Tibial nerve (tissue), 4 donors: ENCODE data around the gene MYLK2. TPM values are rescaled to one million over a fixed set of nuclear protein-coding genes. Genes with fewer than 3 reads are reported as not detected.

Experiments
- DNase-seq, 2 donors: peaks; one replicate each; pipeline ENCODE4 v3.0.0-alpha.2; 2019; ENCODE audit warnings: low spot score in 2 of 2
- H3K27ac ChIP-seq, 4 donors: fragments of 200-600 bp; sonication (generic) in 3 of 4; one replicate each; pipeline ENCODE4 v1.5.1; 2017 to 2019; ENCODE audit warnings: mild to moderate bottlenecking in 1 of 4
- H3K27me3 ChIP-seq, 2 donors: fragments of 200-600 bp; sonication (generic) in 1 of 2; one replicate each; pipeline versions ENCODE4 v1.5.1 to v1.6.0; 2017 to 2019
- H3K36me3 ChIP-seq, 3 donors: fragments of 200-600 bp; sonication (generic); one replicate each; pipeline ENCODE4 v1.5.1; 2018 to 2019
- H3K4me1 ChIP-seq, 4 donors: fragments of 200-600 bp; sonication (generic) in 3 of 4; one replicate each; pipeline ENCODE4 v1.5.1; 2017 to 2019
- H3K4me3 ChIP-seq, 4 donors: fragments of 200-600 bp; sonication (generic) in 3 of 4; one replicate each; pipeline ENCODE4 v1.5.1; 2017 to 2019; ENCODE audit warnings: mild to moderate bottlenecking in 1 of 4, moderate library complexity in 1 of 4
- H3K9me3 ChIP-seq, 4 donors: fragments of 200-600 bp; sonication (generic) in 3 of 4; one replicate each; pipeline ENCODE4 v1.5.1; 2017 to 2019
- CTCF ChIP-seq, 5 experiments: fragments of 200-600 bp in 3 of 5; fragments of 450-650 bp in 2 of 5; sonication (generic) in 3 of 5; IDR thresholded peaks; one replicate each; pipeline ENCODE4 v1.5.1; 2016 to 2019; ENCODE audit warnings: antibody characterized with exemption in 5 of 5, mild to moderate bottlenecking in 3 of 5, moderate library complexity in 2 of 5
- EP300 ChIP-seq, 2 donors: sonication (generic); formaldehyde crosslinking; IDR thresholded peaks; one replicate each; pipeline ENCODE4 v1.6.1; 2017; ENCODE audit warnings: antibody characterized with exemption in 2 of 2, mild to moderate bottlenecking in 1 of 2
- POLR2A ChIP-seq, 2 donors: fragments of 450-650 bp; IDR thresholded peaks; one replicate each; pipeline ENCODE4 v1.6.1; 2017; ENCODE audit warnings: antibody characterized with exemption in 2 of 2, mild to moderate bottlenecking in 2 of 2, moderate library complexity in 2 of 2
- WGBS, 2 donors: methylation state at CpG; one replicate each; pipeline ENCODE4 v1.1.5; 2018; 5-methylcytosine and 5-hydroxymethylcytosine counted together
- total RNA-seq, 4 donors: library from RNA; depleted of rRNA; stranded (reverse); fragments of >200 nt; gene quantifications; one replicate each; pipeline ENCODE4 v1.1.0, GENCODE V29; 2016

MYLK2 gene
- total RNA-seq, 4 donors from 2014 or later = 0.66 to 1.3 TPM; not detected in 2

GRCh38 chr20:31845300-31845863, 26.2 kb downstream of the MYLK2 start, which contains the start of gene FOXS1:
Gene FOXS1, minus strand, starts transcription at chr20:31845604. Its CDS starts 62 bp downstream, at chr20:31845542.
- Histone ChIP-seq H3K4me3 (peak within 1 kb of the TSS; percentile 21 to 54 (median 32)), H3K4me1 (peaks cover 0 to 54% (median 12%) of the 10 kb centered on the region in 4 donors), H3K36me3 (no peaks in the 10 kb centered on the region), H3K27ac (peak within 1 kb of the TSS in 3 of 4 donors; percentile 56 to 82 (median 73)), H3K9me3 (no peaks in the 10 kb centered on the region), H3K27me3 (peaks cover 0 to 10% of the 10 kb centered on the region in 2 donors)
- peak; percentile 33 to 65 for TF ChIP-seq POLR2A (IDR thresholded peaks at IDR 0.05)
- TF ChIP-seq CTCF (IDR thresholded peaks at IDR 0.05) = peak in 1 of 5 experiments; percentile 19
- peak in 1 of 2 donors; percentile 62 for TF ChIP-seq EP300 (IDR thresholded peaks at IDR 0.05)
- peak; percentile 56 to 68 for DNase-seq
- 48 to 53% methylated on average over 14 to 16 of the region's 21 CpGs for WGBS, 2 donors

- no peaks in the 10 kb centered on the region for H3K36me3 ChIP-seq
- no peak overlapping the region for H3K4me3 ChIP-seq
- WGBS, 2 donors = 68 to 77% methylated on average over 3 of the region's 3 CpGs
- no peaks in the 10 kb centered on the region for H3K9me3 ChIP-seq
- H3K4me1 ChIP-seq = peaks cover 0 to 40% (median 10%) of the 10 kb centered on the region in 4 donors
- TF ChIP-seq EP300 (IDR thresholded peaks at IDR 0.05) (no peak), CTCF (IDR thresholded peaks at IDR 0.05) (no peak), POLR2A (IDR thresholded peaks at IDR 0.05) (no peak)
- no peak overlapping the region for H3K27ac ChIP-seq
- H3K27me3 ChIP-seq = peaks cover 0 to 23% of the 10 kb centered on the region in 2 donors
- no peak for DNase-seq
Measured at GRCh38 chr20:31846793-31847138, 27.6 kb downstream of the MYLK2 start.

- TF ChIP-seq EP300 (IDR thresholded peaks at IDR 0.05) (no peak), CTCF (IDR thresholded peaks at IDR 0.05) (no peak), POLR2A (IDR thresholded peaks at IDR 0.05) (no peak)
- H3K36me3 ChIP-seq = no peaks in the 10 kb centered on the region
- WGBS, 2 donors = 86 to 88% methylated on average over 32 of the region's 32 CpGs
- peaks cover 0 to 23% of the 10 kb centered on the region in 2 donors for H3K27me3 ChIP-seq
- H3K9me3 ChIP-seq = no peaks in the 10 kb centered on the region
- no peak overlapping the region for H3K4me3 ChIP-seq
- H3K27ac ChIP-seq = no peak overlapping the region
- H3K4me1 ChIP-seq = peaks cover 0 to 31% (median 4%) of the 10 kb centered on the region in 4 donors
- no peak for DNase-seq
Measured at GRCh38 chr20:31848088-31848999, 29.2 kb downstream of the MYLK2 start.

- H3K27me3 ChIP-seq = peaks cover 0 to 23% of the 10 kb centered on the region in 2 donors
- WGBS, 2 donors = 44 to 46% methylated on average over 24 to 43 of the region's 45 CpGs
- TF ChIP-seq EP300 (IDR thresholded peaks at IDR 0.05) = no peak
- TF ChIP-seq CTCF (IDR thresholded peaks at IDR 0.05) = no peak
- no peak for TF ChIP-seq POLR2A (IDR thresholded peaks at IDR 0.05)
- peaks cover 0 to 25% (median 3%) of the 10 kb centered on the region in 4 donors for H3K4me1 ChIP-seq
- no peak for DNase-seq
- no peak overlapping the region for H3K4me3 ChIP-seq
- H3K27ac ChIP-seq = no peak overlapping the region
- no peaks in the 10 kb centered on the region for H3K9me3 ChIP-seq
- H3K36me3 ChIP-seq = no peaks in the 10 kb centered on the region
Measured at GRCh38 chr20:31849306-31849930, 30.3 kb downstream of the MYLK2 start.
